HUDEP-2 (cell line): ENCODE results near the gene SIRPA.

ENCODE experiments used
- DNase-seq, 76 experiments: peaks; one replicate each; lab custom pipeline; 2025; ENCODE audit not compliant: unreplicated experiment in 76 of 76; lab: John Stamatoyannopoulos, UW

SIRPA gene

GRCh38 chr20:1929460-1929859, 34.3 kb downstream of the SIRPA start:
- DNase-seq, result no peak

DNA sequence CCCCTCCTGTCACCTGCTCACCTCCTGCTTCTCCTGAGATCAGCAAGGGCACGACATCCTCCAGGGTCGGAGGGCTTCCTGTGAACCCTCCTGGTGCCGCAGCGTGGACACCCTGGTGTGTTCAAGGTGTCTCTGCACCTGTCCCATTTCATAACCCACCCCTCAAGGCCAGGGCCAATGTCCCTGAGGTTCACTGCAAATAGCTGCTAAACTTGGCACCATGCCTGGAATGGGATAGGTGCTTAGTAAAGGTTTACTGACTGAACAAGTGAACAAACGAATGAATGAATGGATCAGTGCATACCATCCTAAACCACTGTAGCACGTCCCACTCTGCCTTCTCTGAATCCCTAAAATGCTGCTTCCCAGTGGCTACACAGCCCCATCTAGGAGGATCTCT, 35.0 kb downstream of the SIRPA start:
- DNase-seq, result no peak

GRCh38 chr20:1931830-1932229, 36.6 kb downstream of the SIRPA start:
- DNase-seq, result no peak

- no peak for DNase-seq
Measured at GRCh38 chr20:1932971-1933370, 37.8 kb downstream of the SIRPA start.

DNA sequence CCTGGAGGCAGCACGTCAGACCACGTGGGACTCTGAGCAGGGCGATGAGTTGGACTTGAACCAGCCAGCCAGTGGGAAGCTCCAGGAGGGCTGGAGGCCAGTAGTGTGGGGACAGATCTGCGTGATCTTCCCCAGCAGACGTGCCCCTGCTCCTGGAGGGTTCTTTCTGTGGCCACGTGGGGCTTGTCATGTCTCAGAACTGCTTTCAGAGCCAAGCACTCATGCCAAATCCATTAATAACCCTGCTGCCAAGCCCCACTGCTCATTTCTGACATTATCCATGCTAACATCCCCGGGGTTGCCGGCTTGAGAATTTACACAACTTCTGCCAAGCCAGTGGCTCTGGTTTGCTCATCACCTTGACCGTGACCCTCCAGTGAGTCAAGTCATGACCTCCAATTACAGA, 38.3 kb downstream of the SIRPA start:
- DNase-seq, result no peak

- no peak for DNase-seq
Measured at GRCh38 chr20:1934156-1934555, 38.9 kb downstream of the SIRPA start.

- no peak for DNase-seq
Measured at GRCh38 chr20:1934721-1935573, 39.7 kb downstream of the SIRPA start.

DNA sequence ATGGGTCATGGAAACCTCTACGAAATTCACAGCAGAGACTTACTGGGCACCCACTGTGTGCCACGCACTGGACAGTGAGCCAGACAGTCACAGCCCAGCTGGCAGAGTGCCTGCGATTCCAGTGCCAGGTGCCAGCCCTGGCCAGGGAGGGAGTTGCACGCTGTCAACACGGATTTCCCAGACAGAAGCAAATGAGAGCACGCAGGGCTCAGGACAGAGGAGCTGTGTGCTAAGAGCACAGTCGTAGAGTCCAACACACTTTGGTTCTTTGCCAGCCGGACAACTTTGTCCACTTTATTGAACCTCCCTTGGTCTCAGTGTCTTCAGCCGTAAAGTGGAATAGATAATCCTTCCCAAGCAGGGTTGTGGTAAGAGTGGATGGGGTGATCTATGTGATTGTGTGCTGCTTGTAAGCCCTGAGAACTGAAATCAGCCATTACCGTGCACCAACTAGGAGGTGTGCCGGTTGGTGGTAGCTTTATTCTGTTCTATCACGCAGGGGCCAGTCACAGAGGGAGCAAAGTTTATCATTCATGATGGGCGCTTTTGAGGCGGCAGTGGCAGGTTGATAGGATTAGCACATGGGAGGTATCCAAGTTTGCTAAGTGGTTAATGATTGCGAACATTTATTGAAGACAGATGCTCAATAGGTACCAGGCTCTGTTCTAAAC, 40.6 kb downstream of the SIRPA start:
- no peak for DNase-seq

DNA sequence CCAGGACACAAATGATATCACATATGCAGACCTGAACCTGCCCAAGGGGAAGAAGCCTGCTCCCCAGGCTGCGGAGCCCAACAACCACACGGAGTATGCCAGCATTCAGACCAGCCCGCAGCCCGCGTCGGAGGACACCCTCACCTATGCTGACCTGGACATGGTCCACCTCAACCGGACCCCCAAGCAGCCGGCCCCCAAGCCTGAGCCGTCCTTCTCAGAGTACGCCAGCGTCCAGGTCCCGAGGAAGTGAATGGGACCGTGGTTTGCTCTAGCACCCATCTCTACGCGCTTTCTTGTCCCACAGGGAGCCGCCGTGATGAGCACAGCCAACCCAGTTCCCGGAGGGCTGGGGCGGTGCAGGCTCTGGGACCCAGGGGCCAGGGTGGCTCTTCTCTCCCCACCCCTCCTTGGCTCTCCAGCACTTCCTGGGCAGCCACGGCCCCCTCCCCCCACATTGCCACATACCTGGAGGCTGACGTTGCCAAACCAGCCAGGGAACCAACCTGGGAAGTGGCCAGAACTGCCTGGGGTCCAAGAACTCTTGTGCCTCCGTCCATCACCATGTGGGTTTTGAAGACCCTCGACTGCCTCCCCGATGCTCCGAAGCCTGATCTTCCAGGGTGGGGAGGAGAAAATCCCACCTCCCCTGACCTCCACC, 42.2 kb downstream of the SIRPA start:
- DNase-seq, result no peak

GRCh38 chr20:1938464-1939269, 43.5 kb downstream of the SIRPA start:
- DNase-seq, result no peak

DNA sequence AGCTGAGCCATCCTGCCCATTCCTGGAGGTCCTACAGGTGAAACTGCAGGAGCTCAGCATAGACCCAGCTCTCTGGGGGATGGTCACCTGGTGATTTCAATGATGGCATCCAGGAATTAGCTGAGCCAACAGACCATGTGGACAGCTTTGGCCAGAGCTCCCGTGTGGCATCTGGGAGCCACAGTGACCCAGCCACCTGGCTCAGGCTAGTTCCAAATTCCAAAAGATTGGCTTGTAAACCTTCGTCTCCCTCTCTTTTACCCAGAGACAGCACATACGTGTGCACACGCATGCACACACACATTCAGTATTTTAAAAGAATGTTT, 44.0 kb downstream of the SIRPA start:
- no peak for DNase-seq

GRCh38 chr20:1940581-1940980, 45.4 kb downstream of the SIRPA start:
- no peak for DNase-seq

DNA sequence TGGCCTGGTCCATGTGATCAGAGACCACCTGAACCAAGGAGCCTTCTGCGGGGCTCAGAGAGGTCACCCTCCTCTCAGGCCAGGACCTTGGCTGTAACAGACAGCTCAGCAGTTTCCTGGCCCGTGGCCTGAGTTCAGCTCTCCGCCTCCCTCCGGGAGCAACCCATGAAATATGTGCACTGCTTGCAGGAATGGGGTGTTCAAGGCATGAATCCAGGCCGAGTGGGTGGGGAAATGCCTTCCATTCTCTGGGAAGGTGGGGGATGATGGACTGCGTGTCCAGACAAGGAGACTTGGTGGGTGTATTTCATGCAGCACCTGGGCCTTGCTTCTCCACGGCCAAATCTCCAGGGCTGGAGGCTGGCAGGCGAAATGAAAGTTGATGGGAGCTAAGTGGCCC, 46.0 kb downstream of the SIRPA start:
- no peak for DNase-seq

- no peak for DNase-seq
Measured at GRCh38 chr20:1942061-1942460, 46.9 kb downstream of the SIRPA start.

DNA sequence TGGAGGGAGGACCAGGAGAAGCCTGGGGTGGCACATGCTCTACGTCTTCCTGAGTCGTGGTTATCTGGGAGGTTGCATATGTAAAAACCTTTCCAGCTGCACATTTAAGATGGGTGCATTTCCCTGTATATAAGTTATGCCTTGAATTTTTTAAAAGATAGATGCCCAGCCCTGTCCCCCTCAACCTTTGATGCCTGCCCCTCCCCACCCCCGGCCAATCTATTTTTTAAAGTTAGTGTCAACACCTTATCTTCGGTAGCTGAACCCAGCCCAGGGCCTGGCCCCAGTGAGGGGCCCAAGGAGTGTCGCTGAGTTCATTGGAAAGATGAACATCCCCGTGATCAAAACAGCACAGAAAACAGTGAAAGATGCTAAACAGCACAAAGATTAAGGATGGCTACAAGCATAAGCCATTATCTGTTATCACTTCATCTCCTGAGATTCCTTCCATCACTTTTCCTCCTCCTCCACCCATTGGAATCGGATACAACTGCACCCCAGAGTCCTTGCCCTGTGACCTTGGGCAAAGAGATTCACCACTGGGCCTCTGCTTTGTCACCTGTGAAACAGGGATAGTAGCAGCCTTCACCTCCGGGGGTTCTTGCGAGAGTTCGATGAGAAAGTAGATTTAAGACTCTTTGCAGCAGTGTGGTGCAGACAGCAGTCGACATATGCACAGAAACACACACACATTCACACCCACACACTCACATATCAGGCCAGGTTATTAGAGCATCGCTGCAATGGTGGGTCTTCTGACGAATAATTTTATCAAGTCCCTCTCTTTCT, 47.5 kb downstream of the SIRPA start:
- DNase-seq, result no peak

- DNase-seq, result no peak
Measured at GRCh38 chr20:1943275-1944002, 48.2 kb downstream of the SIRPA start.

DNA sequence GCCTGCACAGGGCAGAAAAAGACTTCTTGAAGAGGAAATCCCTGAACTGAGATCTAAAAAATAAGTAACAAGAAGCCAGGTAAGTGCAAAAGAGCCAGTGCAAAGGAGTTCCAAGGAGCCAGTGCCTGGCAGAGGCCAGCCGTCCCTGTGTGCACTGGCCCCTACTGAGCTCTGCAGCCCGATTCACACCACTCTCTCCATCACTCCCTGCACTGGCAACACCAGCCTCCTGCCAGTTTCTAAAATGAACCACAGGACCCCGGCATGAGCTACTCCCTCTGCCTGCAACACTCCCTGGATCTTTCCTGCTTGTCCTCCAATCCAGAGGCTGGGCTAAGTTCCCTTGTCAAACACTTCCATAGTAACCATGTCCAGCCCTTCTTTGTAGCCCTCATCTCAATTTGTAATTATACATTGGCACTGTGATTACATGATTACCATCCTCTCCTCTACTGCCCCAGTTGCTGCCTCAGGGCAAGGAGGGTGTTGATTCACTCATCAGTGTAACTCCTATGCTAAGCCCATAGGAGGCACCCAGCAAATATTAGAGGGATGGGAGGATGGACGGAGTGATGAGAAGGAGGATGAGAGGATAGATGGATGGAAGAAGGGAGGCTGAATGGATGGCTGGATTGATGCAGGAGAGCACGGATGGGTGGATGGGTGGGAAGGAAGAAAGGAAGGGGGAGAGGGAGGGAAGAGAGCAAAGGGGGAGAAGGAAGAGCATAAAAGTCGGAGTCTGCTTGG, 49.3 kb downstream of the SIRPA start:
- no peak for DNase-seq

GRCh38 chr20:1945134-1945618, 50.0 kb downstream of the SIRPA start:
- DNase-seq, result no peak

- no peak for DNase-seq
Measured at GRCh38 chr20:1945660-1946059, 50.5 kb downstream of the SIRPA start.
